HL-60 (cell line): ENCODE results near the gene OGN.

Source experiments
- CTCF ChIP-seq: IDR thresholded peaks from one replicate; pipeline ENCODE4 v1.5.1; 2011; ENCODE audit warnings: low read length, control low read depth, inconsistent platforms; ENCODE audit not compliant: insufficient read depth
- GABPA ChIP-seq: IDR thresholded peaks from 2 replicates; pipeline ENCODE4 v1.6.1; 2012; ENCODE audit warnings: low read depth
- POLR2AphosphoS5 ChIP-seq: IDR thresholded peaks from 2 replicates; pipeline ENCODE4 v1.6.1; 2012; ENCODE audit warnings: low read depth
- REST ChIP-seq: IDR thresholded peaks from 2 replicates; pipeline ENCODE4 v1.6.1; 2012; ENCODE audit warnings: low read depth; ENCODE audit not compliant: insufficient replicate concordance
- SPI1 ChIP-seq: IDR thresholded peaks from 2 replicates; pipeline ENCODE4 v1.6.1; 2012; ENCODE audit warnings: low read depth, mild to moderate bottlenecking, borderline replicate concordance

GRCh38 chr9:92333282-92333634 is 71.1 kb downstream of the OGN start:
- TF ChIP-seq CTCF (no peak), REST (no peak), POLR2AphosphoS5 (no peak), SPI1 (no peak), GABPA (no peak)
